Measurements from ENCODE around the gene PLCG2.
A peak's percentile ranks its signal among the peaks of the same experiment; 100 is the strongest.

The PLCG2 gene

DNA sequence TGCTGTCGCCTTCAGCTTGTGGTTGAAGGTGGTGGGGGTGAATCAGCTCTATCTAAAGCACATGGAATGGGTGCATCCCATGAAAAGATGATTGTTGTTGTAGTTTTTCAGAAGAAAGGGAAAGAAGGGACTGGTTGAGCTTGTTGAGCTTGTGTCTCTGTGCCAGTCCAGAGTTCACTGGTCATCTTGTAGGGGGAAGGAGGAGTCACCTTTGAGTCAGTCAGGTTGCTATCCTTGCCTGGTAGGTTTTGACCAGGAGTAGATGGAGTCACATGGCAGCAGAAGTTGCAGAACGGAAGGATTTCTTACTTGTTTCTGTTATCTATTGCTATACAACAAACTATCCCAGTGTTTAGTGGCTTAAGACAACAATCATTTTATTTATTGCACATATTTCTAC lies 73.3 kb downstream of the PLCG2 start:
- ATAC-seq (ENCODE audit: insufficient read depth, low read depth) (no peak), DNase-seq (no peak)
- no peak overlapping the region for H2AFZ ChIP-seq (ENCODE audit: low read depth, low read length)
- no peaks in the 10 kb centered on the region for H3K27me3 ChIP-seq (ENCODE audit: insufficient read depth, low read length, poor library complexity)
- H3K4me3 ChIP-seq (ENCODE audit: low read depth in 1 of 2, low read length in 2 of 2) = no peak overlapping the region
- no peak overlapping the region for H3K9ac ChIP-seq (ENCODE audit: low read depth, low read length)
- H3K27ac ChIP-seq (ENCODE audit: low read length) = no peak overlapping the region
- H3K9me3 ChIP-seq (ENCODE audit: insufficient read depth, low read length, severe bottlenecking) = no peaks in the 10 kb centered on the region
- H3K36me3 ChIP-seq (ENCODE audit: insufficient read depth, low read length) = no peaks in the 10 kb centered on the region
- H4K20me1 ChIP-seq (ENCODE audit: insufficient read depth, low read length) = no peaks in the 10 kb centered on the region
- TF ChIP-seq, protein P1, sequence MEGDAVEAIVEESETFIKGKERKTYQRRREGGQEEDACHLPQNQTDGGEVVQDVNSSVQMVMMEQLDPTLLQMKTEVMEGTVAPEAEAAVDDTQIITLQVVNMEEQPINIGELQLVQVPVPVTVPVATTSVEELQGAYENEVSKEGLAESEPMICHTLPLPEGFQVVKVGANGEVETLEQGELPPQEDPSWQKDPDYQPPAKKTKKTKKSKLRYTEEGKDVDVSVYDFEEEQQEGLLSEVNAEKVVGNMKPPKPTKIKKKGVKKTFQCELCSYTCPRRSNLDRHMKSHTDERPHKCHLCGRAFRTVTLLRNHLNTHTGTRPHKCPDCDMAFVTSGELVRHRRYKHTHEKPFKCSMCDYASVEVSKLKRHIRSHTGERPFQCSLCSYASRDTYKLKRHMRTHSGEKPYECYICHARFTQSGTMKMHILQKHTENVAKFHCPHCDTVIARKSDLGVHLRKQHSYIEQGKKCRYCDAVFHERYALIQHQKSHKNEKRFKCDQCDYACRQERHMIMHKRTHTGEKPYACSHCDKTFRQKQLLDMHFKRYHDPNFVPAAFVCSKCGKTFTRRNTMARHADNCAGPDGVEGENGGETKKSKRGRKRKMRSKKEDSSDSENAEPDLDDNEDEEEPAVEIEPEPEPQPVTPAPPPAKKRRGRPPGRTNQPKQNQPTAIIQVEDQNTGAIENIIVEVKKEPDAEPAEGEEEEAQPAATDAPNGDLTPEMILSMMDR (IDR thresholded peaks at IDR 0.05; ENCODE audit: borderline replicate concordance, extremely low read depth, low read length, poor library complexity, severe bottlenecking) = no peak
- no peak for TF ChIP-seq EZH2 (IDR thresholded peaks at IDR 0.05; ENCODE audit: borderline replicate concordance, low read depth, low read length, severe bottlenecking)
- no peak overlapping the region for H3K4me2 ChIP-seq (ENCODE audit: insufficient read depth, low read length)
- no peaks in the 10 kb centered on the region for H3K79me2 ChIP-seq (ENCODE audit: insufficient read depth, low read length)
- no peaks in the 10 kb centered on the region for H3K4me1 ChIP-seq (ENCODE audit: insufficient read depth, low read length)

- no peaks in the 10 kb centered on the region for H3K79me2 ChIP-seq (ENCODE audit: insufficient read depth, low read length)
- no peak overlapping the region for H3K9ac ChIP-seq (ENCODE audit: low read depth, low read length)
- DNase-seq = no peak
- H3K9me3 ChIP-seq (ENCODE audit: insufficient read depth, low read length, severe bottlenecking) = no peaks in the 10 kb centered on the region
- peaks cover 3% of the 10 kb centered on the region for H3K27me3 ChIP-seq (ENCODE audit: insufficient read depth, low read length, poor library complexity)
- no peak for TF ChIP-seq EZH2 (IDR thresholded peaks at IDR 0.05; ENCODE audit: borderline replicate concordance, low read depth, low read length, severe bottlenecking)
- TF ChIP-seq, protein P1 (IDR thresholded peaks at IDR 0.05; ENCODE audit: borderline replicate concordance, extremely low read depth, low read length, poor library complexity, severe bottlenecking) = peak; percentile 9
- H4K20me1 ChIP-seq (ENCODE audit: insufficient read depth, low read length) = no peaks in the 10 kb centered on the region
- no peak for ATAC-seq (ENCODE audit: insufficient read depth, low read depth)
- H3K4me1 ChIP-seq (ENCODE audit: insufficient read depth, low read length) = no peaks in the 10 kb centered on the region
- no peak overlapping the region for H2AFZ ChIP-seq (ENCODE audit: low read depth, low read length)
- H3K36me3 ChIP-seq (ENCODE audit: insufficient read depth, low read length) = no peaks in the 10 kb centered on the region
- H3K27ac ChIP-seq (ENCODE audit: low read length) = no peak overlapping the region
- H3K4me3 ChIP-seq (ENCODE audit: low read depth in 1 of 2, low read length in 2 of 2) = no peak overlapping the region
- no peak overlapping the region for H3K4me2 ChIP-seq (ENCODE audit: insufficient read depth, low read length)
These were observed 76.6 kb downstream of the PLCG2 start for GRCh38 chr16:81855552-81856153.

- H4K20me1 ChIP-seq (ENCODE audit: insufficient read depth, low read length) = no peaks in the 10 kb centered on the region
- no peak overlapping the region for H3K4me2 ChIP-seq (ENCODE audit: insufficient read depth, low read length)
- H3K9me3 ChIP-seq (ENCODE audit: insufficient read depth, low read length, severe bottlenecking) = no peaks in the 10 kb centered on the region
- no peaks in the 10 kb centered on the region for H3K4me1 ChIP-seq (ENCODE audit: insufficient read depth, low read length)
- no peak overlapping the region for H2AFZ ChIP-seq (ENCODE audit: low read depth, low read length)
- no peak overlapping the region for H3K27ac ChIP-seq (ENCODE audit: low read length)
- no peak for DNase-seq
- H3K36me3 ChIP-seq (ENCODE audit: insufficient read depth, low read length) = no peaks in the 10 kb centered on the region
- TF ChIP-seq, protein P1 (IDR thresholded peaks at IDR 0.05; ENCODE audit: borderline replicate concordance, extremely low read depth, low read length, poor library complexity, severe bottlenecking) = no peak
- no peak for TF ChIP-seq EZH2 (IDR thresholded peaks at IDR 0.05; ENCODE audit: borderline replicate concordance, low read depth, low read length, severe bottlenecking)
- no peak overlapping the region for H3K4me3 ChIP-seq (ENCODE audit: low read depth in 1 of 2, low read length in 2 of 2)
- peaks cover 6% of the 10 kb centered on the region for H3K27me3 ChIP-seq (ENCODE audit: insufficient read depth, low read length, poor library complexity)
- no peak overlapping the region for H3K9ac ChIP-seq (ENCODE audit: low read depth, low read length)
- no peaks in the 10 kb centered on the region for H3K79me2 ChIP-seq (ENCODE audit: insufficient read depth, low read length)
- ATAC-seq (ENCODE audit: insufficient read depth, low read depth) = no peak
These were observed 81.5 kb downstream of the PLCG2 start for GRCh38 chr16:81860287-81861266.

All from DND-41 (cell line).